RCC 7860 (cell line): ENCODE results near the gene FHOD1.

ENCODE experiments used
- DNase-seq: peaks from one replicate; pipeline ENCODE4 v3.0.0-alpha.2; 2015; ENCODE audit warnings: low spot score
- FAIRE-seq: peaks from 2 replicates; lab custom pipeline; 2012; peaks lifted over from hg19 to GRCh38; lab: Jason Lieb, UNC

Gene FHOD1

DNA sequence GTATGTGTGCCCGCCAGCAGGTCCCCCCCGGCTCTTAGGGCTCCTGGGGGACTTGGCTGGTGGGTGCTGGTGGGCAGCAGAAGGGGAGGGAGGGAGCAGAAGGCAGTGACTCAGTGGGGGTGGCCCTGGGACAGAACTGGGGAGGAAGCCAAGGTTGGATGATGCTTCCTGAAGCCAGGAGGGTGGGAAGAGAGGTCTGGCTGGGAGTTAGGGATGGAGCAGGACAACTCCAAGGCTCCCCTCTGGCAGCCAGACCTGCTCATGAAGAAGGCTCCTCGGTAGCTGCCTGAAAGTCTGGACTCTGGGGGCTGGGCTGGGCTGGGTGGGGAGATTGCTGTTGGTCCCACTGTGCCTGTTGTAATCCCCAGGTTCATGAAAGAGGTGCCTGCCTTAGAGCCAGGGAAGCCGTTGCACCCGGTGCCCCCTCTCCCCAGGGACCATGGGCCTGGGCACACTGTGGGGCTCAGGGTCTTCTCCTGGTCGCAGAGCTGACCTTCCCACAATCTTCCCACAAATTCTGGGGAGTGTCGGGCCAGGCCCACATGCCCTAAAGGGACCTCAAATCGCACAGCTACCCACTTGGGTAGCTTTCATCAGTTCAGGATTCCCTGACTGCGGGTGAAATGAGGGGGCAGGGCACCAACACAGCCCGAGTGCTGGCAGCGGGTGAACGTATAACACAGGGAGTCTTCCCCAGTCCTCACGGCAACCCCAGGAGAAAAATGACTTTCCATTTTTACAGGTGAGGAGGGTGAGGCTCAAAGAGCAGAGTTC lies 30.9 kb upstream of the FHOD1 start:
- DNase-seq (peak; percentile 72), FAIRE-seq (peak; percentile 24)

GRCh38 chr16:67277294-67277998 lies 30.2 kb upstream of the FHOD1 start:
- FAIRE-seq (peak; percentile 98), DNase-seq (peak; percentile 98)

DNA sequence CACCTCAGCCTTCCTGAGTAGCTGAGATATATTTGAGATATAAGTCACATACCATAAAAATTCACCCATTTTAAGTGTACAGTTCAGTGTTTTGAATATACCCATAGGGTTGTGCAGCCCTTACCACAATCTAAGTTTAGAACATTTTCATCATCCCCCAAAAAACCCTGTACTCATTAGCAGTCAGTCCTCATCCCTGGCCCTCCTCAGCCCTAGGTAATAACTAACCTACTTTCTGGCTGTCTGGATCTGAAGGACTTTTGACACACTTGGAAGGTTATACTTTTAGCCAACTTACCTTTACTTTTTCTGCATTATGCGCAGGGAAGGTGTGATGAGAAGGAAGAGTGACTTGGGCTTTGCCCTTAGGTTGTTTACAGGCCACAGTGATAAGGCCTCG lies 28.0 kb upstream of the FHOD1 start:
- DNase-seq (no peak), FAIRE-seq (no peak)

DNA sequence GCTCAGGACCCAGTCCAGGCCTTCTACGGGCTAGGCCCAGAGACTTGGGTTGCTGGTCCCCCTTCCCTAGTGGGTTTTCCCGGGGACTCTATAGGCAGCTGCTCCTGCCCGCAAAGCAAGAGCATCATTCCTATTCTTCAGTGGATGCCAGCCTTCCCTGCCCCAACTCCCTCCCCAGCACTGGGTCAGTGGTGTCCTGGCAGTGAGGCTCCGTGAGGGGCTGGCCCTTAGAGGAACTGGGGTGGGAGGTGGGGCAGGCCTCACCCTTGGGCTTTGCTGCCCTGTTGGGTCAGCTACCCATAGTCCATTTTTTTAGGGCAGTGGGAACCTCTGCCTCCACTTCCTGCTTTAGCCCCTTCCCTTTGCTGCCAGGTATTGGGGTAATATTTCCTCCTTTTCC lies 24.2 kb upstream of the FHOD1 start:
- DNase-seq (no peak), FAIRE-seq (no peak)

- DNase-seq (no peak), FAIRE-seq (no peak)
These were observed 23.7 kb upstream of the FHOD1 start for GRCh38 chr16:67270931-67271338.

- DNase-seq (peak; percentile 93), FAIRE-seq (peak; percentile 91)
These were observed 22.5 kb upstream of the FHOD1 start for GRCh38 chr16:67269766-67270165.

DNA sequence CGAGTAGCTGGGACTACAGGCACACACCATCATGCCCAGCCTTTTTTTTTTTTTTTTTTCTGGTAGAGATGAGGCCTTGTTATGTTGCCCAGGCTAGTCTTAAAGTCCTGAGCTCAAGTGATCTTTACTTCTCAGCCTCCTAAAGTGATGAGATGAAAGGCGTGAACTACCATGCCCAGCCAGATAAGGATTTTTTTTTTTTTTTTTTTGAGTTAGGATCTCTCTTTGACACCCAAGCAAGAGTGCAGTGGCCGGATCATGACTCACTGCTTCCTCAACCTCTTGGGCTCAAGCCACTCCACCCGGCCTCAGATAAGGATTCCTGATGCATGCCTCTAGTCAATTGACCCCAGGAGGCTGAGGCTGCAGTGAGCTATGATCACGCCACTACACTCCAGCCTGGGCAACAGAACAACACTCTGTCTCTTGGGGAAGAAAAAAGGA lies 20.9 kb upstream of the FHOD1 start:
- peak; percentile 96 for DNase-seq

GRCh38 chr16:67265834-67266233 lies 18.6 kb upstream of the FHOD1 start:
- FAIRE-seq (no peak), DNase-seq (no peak)

More for the DNA sequence above, 20.9 kb upstream of the FHOD1 start:
- FAIRE-seq = peak; percentile 94

GRCh38 chr16:67264866-67265265 lies 17.6 kb upstream of the FHOD1 start:
- FAIRE-seq (no peak), DNase-seq (no peak)

GRCh38 chr16:67264277-67264676 lies 17.0 kb upstream of the FHOD1 start:
- DNase-seq (no peak), FAIRE-seq (no peak)

- DNase-seq = no peak
- no peak for FAIRE-seq
These were observed 15.9 kb upstream of the FHOD1 start for GRCh38 chr16:67263201-67263600.

DNA sequence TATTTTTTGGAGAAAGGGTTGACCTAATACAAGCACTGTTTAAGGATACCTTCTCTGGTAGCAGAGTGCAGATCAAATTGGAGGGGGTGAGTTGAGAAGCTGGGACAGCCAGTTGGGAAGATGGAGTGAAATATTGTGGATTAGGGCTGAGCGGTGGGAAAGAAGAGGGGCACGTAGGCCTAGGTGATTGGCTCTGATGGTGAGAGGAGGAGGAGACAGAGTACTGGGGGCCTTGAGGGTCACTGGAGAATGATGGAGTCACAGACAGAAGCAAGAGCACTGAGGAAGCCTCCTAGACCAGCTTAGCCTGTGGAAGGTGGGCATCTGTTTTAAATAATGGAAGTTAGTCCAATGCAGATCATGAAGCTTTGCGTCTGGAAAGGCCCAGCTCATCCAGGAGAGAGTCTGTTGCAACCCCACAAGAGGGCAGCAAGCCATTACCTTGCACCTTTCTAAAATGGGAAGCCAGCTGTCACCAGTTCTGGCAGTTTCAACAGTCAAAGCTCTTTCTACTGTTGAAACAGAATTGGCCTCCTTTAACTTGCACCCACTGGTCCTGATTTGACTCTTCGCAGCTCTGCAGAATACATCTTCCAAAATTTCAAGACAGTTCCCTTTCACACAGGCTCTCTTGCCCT lies 13.3 kb upstream of the FHOD1 start:
- FAIRE-seq = no peak
- peak; percentile 39 for DNase-seq

DNA sequence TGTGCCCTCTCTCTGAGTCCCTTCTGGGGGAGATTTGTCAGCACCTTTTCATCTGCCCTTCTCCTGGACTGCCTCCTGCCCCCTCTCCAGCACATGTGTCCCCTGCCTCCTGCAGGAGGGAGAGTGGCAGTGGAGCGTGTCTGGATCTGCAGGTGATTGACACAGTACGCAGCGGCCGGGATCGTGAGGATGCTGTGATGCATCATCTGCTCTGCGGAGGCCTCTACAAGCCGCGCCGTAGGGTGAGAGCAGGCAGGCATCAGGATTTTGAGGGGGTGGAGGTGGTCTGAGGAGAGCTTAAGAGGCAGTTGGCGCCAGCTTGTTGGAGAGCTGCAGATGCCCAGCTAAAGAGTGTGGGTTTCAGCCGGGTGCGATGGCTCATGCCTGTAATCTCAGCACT lies 12.4 kb upstream of the FHOD1 start:
- DNase-seq (no peak), FAIRE-seq (no peak)

DNA sequence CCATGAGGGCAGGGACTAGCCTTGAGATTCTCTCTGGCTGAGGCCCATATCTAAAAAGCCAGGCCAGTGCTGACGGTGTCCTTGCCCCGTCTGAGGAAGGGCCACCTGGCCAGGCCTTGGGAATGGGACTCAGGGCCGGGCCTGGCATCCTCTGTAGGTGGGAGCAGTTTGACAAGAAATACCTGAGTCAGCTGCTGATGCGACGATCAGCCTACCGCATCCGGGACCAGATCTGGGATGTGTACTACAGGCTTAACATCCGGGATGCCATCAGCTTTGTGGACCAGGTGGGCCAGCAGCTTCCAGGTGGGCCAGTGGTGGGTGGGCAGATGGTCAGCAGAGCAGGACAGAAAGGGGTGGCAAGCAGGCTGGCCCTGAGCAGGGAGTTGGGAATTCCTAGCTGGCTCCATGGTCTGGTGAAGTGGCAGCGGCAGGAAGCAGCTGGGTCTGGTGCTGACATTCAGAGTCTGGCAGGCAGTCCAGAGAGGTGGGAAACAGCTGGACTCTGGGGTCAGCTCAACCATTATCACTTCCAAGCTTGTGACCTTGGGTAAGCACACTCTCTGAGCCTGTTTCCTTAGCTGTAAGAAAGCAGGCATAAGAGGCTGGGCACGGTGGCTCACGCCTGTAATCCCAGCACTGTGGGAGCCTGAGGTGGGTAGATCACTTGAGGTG lies 11.0 kb upstream of the FHOD1 start:
- no peak for FAIRE-seq
- DNase-seq = no peak

DNA sequence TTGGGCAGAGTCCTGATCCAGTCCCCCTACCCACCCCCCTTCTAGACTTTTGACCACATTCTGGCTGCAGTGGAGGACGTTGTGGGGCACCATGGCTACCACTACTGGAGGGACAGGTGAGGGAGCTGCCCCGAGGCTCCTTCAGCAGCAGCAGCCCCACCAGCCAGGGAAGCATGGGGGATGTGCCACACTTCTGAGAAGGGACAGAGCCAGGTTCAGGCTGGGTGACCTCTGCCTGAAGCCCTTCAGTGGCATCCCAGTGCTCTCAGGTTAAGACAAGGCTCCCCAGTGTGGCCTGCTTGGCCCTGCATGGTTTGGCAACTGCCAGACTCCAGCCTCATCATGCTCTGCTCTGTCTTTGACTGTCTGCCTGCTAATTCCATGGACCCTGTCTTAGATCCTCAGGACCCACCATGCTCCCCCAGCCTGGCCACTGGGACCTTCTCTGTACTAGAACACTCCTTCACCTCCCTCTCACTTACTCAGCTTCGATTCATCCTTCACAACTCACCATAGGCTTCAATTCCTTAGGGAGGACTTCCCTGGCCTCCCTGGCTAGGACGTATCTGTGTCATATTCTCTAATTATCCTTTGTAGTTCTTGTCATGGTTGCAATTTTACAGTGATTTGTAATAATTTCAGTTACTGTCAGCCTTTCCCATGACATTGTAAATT lies 10.3 kb upstream of the FHOD1 start:
- no peak for DNase-seq
- no peak for FAIRE-seq

DNA sequence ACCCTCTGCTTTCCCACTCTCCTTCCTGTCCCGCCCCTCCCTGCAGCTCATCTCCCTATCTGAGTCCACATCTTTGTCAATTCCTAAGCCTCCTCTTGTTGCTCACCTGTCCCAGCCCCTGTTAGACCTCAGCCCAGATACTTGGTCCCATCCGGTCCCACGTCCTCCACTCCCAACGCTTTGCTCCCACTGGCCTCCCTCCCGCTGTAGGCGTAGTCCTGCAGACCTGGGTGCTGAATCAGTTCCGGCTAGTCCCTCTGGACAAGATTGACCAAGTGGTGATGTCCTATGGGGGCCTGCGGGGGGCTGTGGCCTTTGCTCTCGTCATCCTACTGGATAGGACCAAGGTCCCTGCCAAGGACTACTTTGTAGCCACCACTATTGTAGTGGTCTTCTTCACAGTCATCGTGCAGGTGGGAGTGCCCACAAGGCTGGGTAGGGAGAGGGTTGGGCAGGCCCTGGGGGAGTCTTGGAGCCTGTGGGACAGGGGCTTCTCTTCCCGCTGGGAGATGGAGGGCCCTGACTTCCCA lies 9.5 kb upstream of the FHOD1 start:
- FAIRE-seq (no peak), DNase-seq (no peak)

DNA sequence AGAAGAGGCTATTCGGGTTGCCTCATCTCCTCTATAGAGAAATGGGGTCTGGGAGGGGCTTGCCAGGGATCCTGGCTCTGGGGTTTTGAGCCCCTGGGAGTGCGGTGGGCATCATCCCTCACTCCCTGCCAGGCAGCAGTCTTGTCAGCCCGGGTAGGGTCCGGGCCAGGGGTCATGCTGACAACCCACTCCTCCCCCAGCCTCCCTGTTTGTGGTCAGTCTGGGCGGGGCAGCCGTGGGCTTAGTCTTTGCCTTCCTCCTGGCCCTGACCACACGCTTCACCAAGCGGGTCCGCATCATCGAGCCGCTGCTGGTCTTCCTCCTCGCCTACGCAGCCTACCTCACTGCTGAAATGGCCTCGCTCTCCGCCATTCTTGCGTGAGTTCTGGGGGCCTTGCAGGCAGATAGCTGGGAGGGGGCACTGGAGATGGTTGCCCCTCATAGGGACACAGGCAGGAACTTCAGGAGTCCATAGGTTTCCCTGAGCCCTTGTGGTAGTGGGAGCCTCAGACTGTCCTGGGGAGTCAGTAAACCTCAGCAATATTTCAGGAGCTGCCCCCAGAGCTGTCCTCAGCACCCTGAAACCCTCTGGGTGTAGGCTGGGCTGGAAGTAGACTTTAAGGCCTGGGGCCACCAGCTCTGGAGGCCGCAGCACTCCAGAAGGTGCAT lies 8.4 kb upstream of the FHOD1 start:
- FAIRE-seq (no peak), DNase-seq (no peak)

- DNase-seq (no peak), FAIRE-seq (no peak)
These were observed 7.7 kb upstream of the FHOD1 start for GRCh38 chr16:67254801-67255552.
